Measurements from ENCODE around the gene KTN1. TPM values are rescaled to one million over a fixed set of nuclear protein-coding genes. Genes with fewer than 3 reads are reported as not detected.

KTN1 gene
- polyA plus RNA-seq, 3 donors: 4.6 to 31.4 (median 17.9) TPM

DNA sequence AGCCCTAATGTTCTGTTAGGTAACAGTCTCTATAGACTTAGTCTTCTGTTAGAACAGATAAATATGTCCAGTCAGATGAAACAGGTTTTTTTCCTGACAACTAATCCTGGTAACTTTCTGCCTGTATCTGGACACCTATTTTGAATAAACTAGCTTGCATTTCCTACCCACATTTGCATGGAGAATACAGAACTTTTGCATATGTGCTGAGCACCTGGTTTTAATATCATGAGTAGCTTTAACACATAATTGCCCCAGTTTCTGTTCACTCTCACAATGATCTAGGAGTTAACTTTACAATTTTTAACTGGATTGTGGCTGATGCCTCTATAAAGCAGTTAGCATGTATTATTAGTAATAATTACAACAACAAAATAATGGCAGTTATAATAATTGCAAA, 111.7 kb downstream of the KTN1 start:
- H3K27me3 ChIP-seq (ENCODE audit: control insufficient read depth in 2 of 2, insufficient read depth in 2 of 2, low read length in 2 of 2): no peaks in the 10 kb centered on the region
- H4K20me1 ChIP-seq (ENCODE audit: insufficient read depth, low read length): no peaks in the 10 kb centered on the region
- no peak overlapping the region for H3K9ac ChIP-seq (ENCODE audit: insufficient read depth, low read length, poor library complexity, severe bottlenecking)
- no peak overlapping the region for H3K4me3 Mint-ChIP-seq
- no peak overlapping the region for H3K27ac Mint-ChIP-seq
- H3K9me3 ChIP-seq (replicated peaks in 1 of 2; ENCODE audit: control insufficient read depth in 1 of 2, insufficient read depth in 1 of 2, low read length in 2 of 2): no peaks in the 10 kb centered on the region
- no peaks in the 10 kb centered on the region for H3K79me2 ChIP-seq (ENCODE audit: insufficient read depth, low read length)
- H3K9me3 Mint-ChIP-seq: peaks cover 0 to 2% (median 0%) of the 10 kb centered on the region in 7 donors
- no peak overlapping the region for H3K27ac ChIP-seq (ENCODE audit: low read depth in 1 of 2, low read length in 2 of 2)
- peaks cover 6 to 12% of the 10 kb centered on the region in 2 donors for H3K36me3 Mint-ChIP-seq
- no peaks in the 10 kb centered on the region for H3K4me1 ChIP-seq (ENCODE audit: control insufficient read depth in 1 of 2, insufficient read depth in 2 of 2, low read length in 2 of 2)
- H2AFZ ChIP-seq (ENCODE audit: insufficient read depth, low read depth, low read length, poor library complexity, severe bottlenecking): no peak overlapping the region
- peaks cover 4 to 14% of the 10 kb centered on the region in 2 donors for H3K36me3 ChIP-seq (replicated peaks in 1 of 2; ENCODE audit: control insufficient read depth in 1 of 2, insufficient read depth in 2 of 2, low read length in 2 of 2)
- no peaks in the 10 kb centered on the region for H3K4me1 Mint-ChIP-seq
- no peak for DNase-seq
- H3K4me2 ChIP-seq (replicated peaks; ENCODE audit: extremely low read depth, low read length, poor library complexity, severe bottlenecking): no peak overlapping the region
- intact Hi-C loops (cut with micrococcal nuclease): no loop called here
- TF ChIP-seq, protein P1, sequence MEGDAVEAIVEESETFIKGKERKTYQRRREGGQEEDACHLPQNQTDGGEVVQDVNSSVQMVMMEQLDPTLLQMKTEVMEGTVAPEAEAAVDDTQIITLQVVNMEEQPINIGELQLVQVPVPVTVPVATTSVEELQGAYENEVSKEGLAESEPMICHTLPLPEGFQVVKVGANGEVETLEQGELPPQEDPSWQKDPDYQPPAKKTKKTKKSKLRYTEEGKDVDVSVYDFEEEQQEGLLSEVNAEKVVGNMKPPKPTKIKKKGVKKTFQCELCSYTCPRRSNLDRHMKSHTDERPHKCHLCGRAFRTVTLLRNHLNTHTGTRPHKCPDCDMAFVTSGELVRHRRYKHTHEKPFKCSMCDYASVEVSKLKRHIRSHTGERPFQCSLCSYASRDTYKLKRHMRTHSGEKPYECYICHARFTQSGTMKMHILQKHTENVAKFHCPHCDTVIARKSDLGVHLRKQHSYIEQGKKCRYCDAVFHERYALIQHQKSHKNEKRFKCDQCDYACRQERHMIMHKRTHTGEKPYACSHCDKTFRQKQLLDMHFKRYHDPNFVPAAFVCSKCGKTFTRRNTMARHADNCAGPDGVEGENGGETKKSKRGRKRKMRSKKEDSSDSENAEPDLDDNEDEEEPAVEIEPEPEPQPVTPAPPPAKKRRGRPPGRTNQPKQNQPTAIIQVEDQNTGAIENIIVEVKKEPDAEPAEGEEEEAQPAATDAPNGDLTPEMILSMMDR (IDR thresholded peaks at IDR 0.05): no peak
- no peaks in the 10 kb centered on the region for H3K27me3 Mint-ChIP-seq (ENCODE audit: low read depth in 3 of 3)
- no peak overlapping the region for H3K4me3 ChIP-seq (replicated peaks in 1 of 3; ENCODE audit: low read depth in 2 of 3, low read length in 3 of 3)

DNA sequence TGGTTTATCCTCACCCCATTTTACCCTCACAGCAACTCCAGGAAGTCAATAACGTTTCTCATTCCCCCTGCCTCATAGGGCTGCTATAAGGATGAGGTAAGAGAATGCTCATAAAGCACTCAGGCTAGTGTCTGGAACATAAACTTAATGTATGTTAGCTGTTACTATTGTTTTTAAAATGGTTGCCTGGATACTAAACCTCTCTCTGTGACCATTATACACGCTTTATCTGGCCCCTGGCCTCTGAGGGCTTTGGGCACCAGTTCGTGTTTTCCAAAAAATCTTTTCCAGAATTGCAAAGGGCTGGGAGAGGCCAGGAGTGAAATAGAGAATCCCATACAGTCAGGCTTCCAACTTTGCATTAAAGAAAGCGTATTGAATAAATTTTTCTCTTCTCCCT, 113.9 kb downstream of the KTN1 start:
- H3K4me1 Mint-ChIP-seq: no peaks in the 10 kb centered on the region
- no peak overlapping the region for H3K27ac ChIP-seq (ENCODE audit: low read depth in 1 of 2, low read length in 2 of 2)
- TF ChIP-seq, protein P1 (IDR thresholded peaks at IDR 0.05): no peak
- H3K36me3 ChIP-seq (replicated peaks in 1 of 2; ENCODE audit: control insufficient read depth in 1 of 2, insufficient read depth in 2 of 2, low read length in 2 of 2): no peaks in the 10 kb centered on the region
- no peaks in the 10 kb centered on the region for H3K9me3 Mint-ChIP-seq
- H3K9me3 ChIP-seq (replicated peaks in 1 of 2; ENCODE audit: control insufficient read depth in 1 of 2, insufficient read depth in 1 of 2, low read length in 2 of 2): no peaks in the 10 kb centered on the region
- WGBS (ENCODE audit: insufficient coverage): no CpG with 5 or more reads among the region's 4 CpGs
- no peaks in the 10 kb centered on the region for H3K4me1 ChIP-seq (ENCODE audit: control insufficient read depth in 1 of 2, insufficient read depth in 2 of 2, low read length in 2 of 2)
- no peak overlapping the region for H3K4me3 Mint-ChIP-seq
- H3K79me2 ChIP-seq (ENCODE audit: insufficient read depth, low read length): no peaks in the 10 kb centered on the region
- no peaks in the 10 kb centered on the region for H3K27me3 ChIP-seq (ENCODE audit: control insufficient read depth in 2 of 2, insufficient read depth in 2 of 2, low read length in 2 of 2)
- no peak overlapping the region for H3K4me2 ChIP-seq (replicated peaks; ENCODE audit: extremely low read depth, low read length, poor library complexity, severe bottlenecking)
- H3K4me3 ChIP-seq (replicated peaks in 1 of 3; ENCODE audit: low read depth in 2 of 3, low read length in 3 of 3): no peak overlapping the region
- H3K27me3 Mint-ChIP-seq (ENCODE audit: low read depth in 3 of 3): peaks cover 0 to 2% (median 0%) of the 10 kb centered on the region in 3 donors
- no peak overlapping the region for H3K9ac ChIP-seq (ENCODE audit: insufficient read depth, low read length, poor library complexity, severe bottlenecking)
- no peak overlapping the region for H3K27ac Mint-ChIP-seq
- peaks cover 0 to 2% of the 10 kb centered on the region in 2 donors for H3K36me3 Mint-ChIP-seq
- H4K20me1 ChIP-seq (ENCODE audit: insufficient read depth, low read length): no peaks in the 10 kb centered on the region
- intact Hi-C loops (cut with micrococcal nuclease): no loop called here
- no peak for DNase-seq
- H2AFZ ChIP-seq (ENCODE audit: insufficient read depth, low read depth, low read length, poor library complexity, severe bottlenecking): no peak overlapping the region

All from CD14-positive monocyte (primary cell).